ENCODE results near the gene FAM193A.
A peak's percentile ranks its signal among the peaks of the same experiment; 100 is the strongest.

FAM193A gene

GRCh38 chr4:2755821-2756690 is 219.6 kb downstream of the FAM193A start, which contains the start of gene TNIP2:
Gene TNIP2, minus strand, starts transcription at chr4:2756336. Its CDS starts 47 bp downstream, at chr4:2756289.
- DNase-seq (ENCODE audit: low spot score) = no peak

GRCh38 chr4:2756691-2757350 is 220.4 kb downstream of the FAM193A start:
- DNase-seq (ENCODE audit: low spot score) (no peak), ATAC-seq (ENCODE audit: low read depth) (no peak)
- H3K27ac ChIP-seq (ENCODE audit: poor library complexity, severe bottlenecking) = peak overlapping the region; percentile 57
- H3K9me3 ChIP-seq (ENCODE audit: severe bottlenecking) = no peaks in the 10 kb centered on the region
- no peaks in the 10 kb centered on the region for H3K36me3 ChIP-seq (ENCODE audit: low read depth)
- peaks cover 9% of the 10 kb centered on the region for H3K4me1 ChIP-seq (ENCODE audit: insufficient read depth, poor library complexity, severe bottlenecking)
- H3K4me3 ChIP-seq (ENCODE audit: severe bottlenecking) = peak overlapping the region; percentile 20
- no peak for TF ChIP-seq CTCF (IDR thresholded peaks at IDR 0.05; ENCODE audit: poor library complexity, severe bottlenecking)
- H3K27me3 ChIP-seq (ENCODE audit: insufficient read depth, poor library complexity, severe bottlenecking) = no peaks in the 10 kb centered on the region

More at GRCh38 chr4:2755821-2756690, 219.6 kb downstream of the FAM193A start, which contains the start of gene TNIP2:
- peaks cover 9% of the 10 kb centered on the region for H3K4me1 ChIP-seq (ENCODE audit: insufficient read depth, poor library complexity, severe bottlenecking)
- H3K9me3 ChIP-seq (ENCODE audit: severe bottlenecking) = no peaks in the 10 kb centered on the region
- TF ChIP-seq CTCF (IDR thresholded peaks at IDR 0.05; ENCODE audit: poor library complexity, severe bottlenecking) = peak; percentile 9
- peak within 1 kb of the TSS; percentile 57 for H3K27ac ChIP-seq (ENCODE audit: poor library complexity, severe bottlenecking)
- H3K4me3 ChIP-seq (ENCODE audit: severe bottlenecking) = peak within 1 kb of the TSS; percentile 67
- no peaks in the 10 kb centered on the region for H3K27me3 ChIP-seq (ENCODE audit: insufficient read depth, poor library complexity, severe bottlenecking)
- ATAC-seq (ENCODE audit: low read depth) = peak; percentile 85
- no peaks in the 10 kb centered on the region for H3K36me3 ChIP-seq (ENCODE audit: low read depth)

GRCh38 chr4:2757426-2757825 is 221.0 kb downstream of the FAM193A start:
- DNase-seq (ENCODE audit: low spot score) (no peak), ATAC-seq (ENCODE audit: low read depth) (no peak)
- Histone ChIP-seq H3K4me1 (ENCODE audit: insufficient read depth, poor library complexity, severe bottlenecking) (peaks cover 9% of the 10 kb centered on the region), H3K9me3 (ENCODE audit: severe bottlenecking) (no peaks in the 10 kb centered on the region), H3K27me3 (ENCODE audit: insufficient read depth, poor library complexity, severe bottlenecking) (no peaks in the 10 kb centered on the region), H3K4me3 (ENCODE audit: severe bottlenecking) (no peak overlapping the region), H3K36me3 (ENCODE audit: low read depth) (no peaks in the 10 kb centered on the region), H3K27ac (ENCODE audit: poor library complexity, severe bottlenecking) (no peak overlapping the region)
- TF ChIP-seq CTCF (IDR thresholded peaks at IDR 0.05; ENCODE audit: poor library complexity, severe bottlenecking) = no peak

GRCh38 chr4:2761035-2761923 is 224.8 kb downstream of the FAM193A start:
- DNase-seq (ENCODE audit: low spot score) = no peak
- Histone ChIP-seq H3K4me3 (ENCODE audit: severe bottlenecking) (no peak overlapping the region), H3K36me3 (ENCODE audit: low read depth) (no peaks in the 10 kb centered on the region), H3K9me3 (ENCODE audit: severe bottlenecking) (no peaks in the 10 kb centered on the region), H3K27ac (ENCODE audit: poor library complexity, severe bottlenecking) (no peak overlapping the region), H3K27me3 (ENCODE audit: insufficient read depth, poor library complexity, severe bottlenecking) (no peaks in the 10 kb centered on the region), H3K4me1 (ENCODE audit: insufficient read depth, poor library complexity, severe bottlenecking) (peaks cover 9% of the 10 kb centered on the region)
- peak; percentile 10; the same call in 1 of the 3 replicates for ATAC-seq (ENCODE audit: low read depth)
- TF ChIP-seq CTCF (IDR thresholded peaks at IDR 0.05; ENCODE audit: poor library complexity, severe bottlenecking) = no peak
